ENCODE measurements around the gene TBX5.

- no peak for TF ChIP-seq REST (IDR thresholded peaks at IDR 0.05; ENCODE audit: insufficient read depth in 1 of 2, low read depth in 2 of 2, low read length in 2 of 2)
- no peak for TF ChIP-seq POLR2AphosphoS5 (IDR thresholded peaks at IDR 0.05; ENCODE audit: low read depth, low read length)
- no peak for TF ChIP-seq SIN3A (IDR thresholded peaks at IDR 0.05; ENCODE audit: borderline replicate concordance, insufficient read depth, low read length)
These were observed 100.5 kb downstream of the TBX5 start for GRCh38 chr12:114305446-114305845.

All from PFSK-1 (cell line).